Measurements from ENCODE around the gene SLC25A21.

Gene SLC25A21

DNA sequence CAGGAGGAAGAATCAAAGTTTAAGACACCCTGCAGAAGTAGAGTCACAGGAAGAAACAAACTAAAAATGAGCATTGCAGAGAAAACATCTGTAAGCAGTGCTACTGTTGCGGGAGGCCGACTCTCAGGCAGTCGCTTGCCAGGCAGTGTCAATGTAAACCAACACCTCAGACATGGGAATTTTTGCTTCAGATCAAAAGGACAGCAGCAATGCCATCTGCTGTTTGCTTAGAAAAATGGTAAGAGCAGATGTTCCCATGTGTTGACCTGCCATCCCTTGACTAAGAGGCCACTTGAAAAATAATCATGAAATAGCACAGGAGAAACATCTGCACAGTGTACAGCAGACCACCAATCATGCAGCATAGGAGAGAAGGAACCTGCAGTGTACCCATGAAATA is 196.6 kb downstream of the SLC25A21 start:
- TF ChIP-seq FOXP2 (optimal IDR thresholded peaks at IDR 0.05; ENCODE audit: borderline replicate concordance, extremely low read depth, extremely low read length, insufficient read depth) (no peak), POLR2AphosphoS5 (IDR thresholded peaks at IDR 0.05; ENCODE audit: low read depth, low read length) (no peak), TAF1 (IDR thresholded peaks at IDR 0.05; ENCODE audit: borderline replicate concordance, insufficient read depth, low read length) (no peak), SIN3A (IDR thresholded peaks at IDR 0.05; ENCODE audit: borderline replicate concordance, insufficient read depth, low read length) (no peak)
- TF ChIP-seq, protein P1, sequence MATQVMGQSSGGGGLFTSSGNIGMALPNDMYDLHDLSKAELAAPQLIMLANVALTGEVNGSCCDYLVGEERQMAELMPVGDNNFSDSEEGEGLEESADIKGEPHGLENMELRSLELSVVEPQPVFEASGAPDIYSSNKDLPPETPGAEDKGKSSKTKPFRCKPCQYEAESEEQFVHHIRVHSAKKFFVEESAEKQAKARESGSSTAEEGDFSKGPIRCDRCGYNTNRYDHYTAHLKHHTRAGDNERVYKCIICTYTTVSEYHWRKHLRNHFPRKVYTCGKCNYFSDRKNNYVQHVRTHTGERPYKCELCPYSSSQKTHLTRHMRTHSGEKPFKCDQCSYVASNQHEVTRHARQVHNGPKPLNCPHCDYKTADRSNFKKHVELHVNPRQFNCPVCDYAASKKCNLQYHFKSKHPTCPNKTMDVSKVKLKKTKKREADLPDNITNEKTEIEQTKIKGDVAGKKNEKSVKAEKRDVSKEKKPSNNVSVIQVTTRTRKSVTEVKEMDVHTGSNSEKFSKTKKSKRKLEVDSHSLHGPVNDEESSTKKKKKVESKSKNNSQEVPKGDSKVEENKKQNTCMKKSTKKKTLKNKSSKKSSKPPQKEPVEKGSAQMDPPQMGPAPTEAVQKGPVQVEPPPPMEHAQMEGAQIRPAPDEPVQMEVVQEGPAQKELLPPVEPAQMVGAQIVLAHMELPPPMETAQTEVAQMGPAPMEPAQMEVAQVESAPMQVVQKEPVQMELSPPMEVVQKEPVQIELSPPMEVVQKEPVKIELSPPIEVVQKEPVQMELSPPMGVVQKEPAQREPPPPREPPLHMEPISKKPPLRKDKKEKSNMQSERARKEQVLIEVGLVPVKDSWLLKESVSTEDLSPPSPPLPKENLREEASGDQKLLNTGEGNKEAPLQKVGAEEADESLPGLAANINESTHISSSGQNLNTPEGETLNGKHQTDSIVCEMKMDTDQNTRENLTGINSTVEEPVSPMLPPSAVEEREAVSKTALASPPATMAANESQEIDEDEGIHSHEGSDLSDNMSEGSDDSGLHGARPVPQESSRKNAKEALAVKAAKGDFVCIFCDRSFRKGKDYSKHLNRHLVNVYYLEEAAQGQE (IDR thresholded peaks at IDR 0.05; ENCODE audit: insufficient read depth in 1 of 2, low read depth in 2 of 2, low read length in 2 of 2): no peak

DNA sequence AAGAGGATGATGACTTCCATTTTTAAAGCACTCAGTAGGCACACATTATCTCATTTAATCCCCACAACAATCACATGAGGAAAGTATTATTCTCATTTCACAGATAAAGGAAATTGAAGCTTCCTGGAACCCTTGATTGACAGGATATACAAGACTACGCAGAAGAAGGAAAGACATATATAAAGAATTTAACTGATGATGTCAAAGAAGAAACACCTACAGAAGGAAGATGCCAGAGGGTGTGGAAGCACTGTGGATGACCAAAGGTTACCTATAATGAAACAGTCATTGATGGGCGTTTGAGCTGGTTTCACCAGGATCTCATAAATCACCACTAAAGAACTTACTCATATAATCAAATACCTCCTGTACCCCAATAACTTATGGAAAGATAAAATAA is 197.4 kb downstream of the SLC25A21 start:
- TF ChIP-seq POLR2AphosphoS5 (IDR thresholded peaks at IDR 0.05; ENCODE audit: low read depth, low read length) (no peak), TAF1 (IDR thresholded peaks at IDR 0.05; ENCODE audit: borderline replicate concordance, insufficient read depth, low read length) (no peak), FOXP2 (optimal IDR thresholded peaks at IDR 0.05; ENCODE audit: borderline replicate concordance, extremely low read depth, extremely low read length, insufficient read depth) (no peak), SIN3A (IDR thresholded peaks at IDR 0.05; ENCODE audit: borderline replicate concordance, insufficient read depth, low read length) (no peak)
- TF ChIP-seq, protein P1 (IDR thresholded peaks at IDR 0.05; ENCODE audit: insufficient read depth in 1 of 2, low read depth in 2 of 2, low read length in 2 of 2): no peak

DNA sequence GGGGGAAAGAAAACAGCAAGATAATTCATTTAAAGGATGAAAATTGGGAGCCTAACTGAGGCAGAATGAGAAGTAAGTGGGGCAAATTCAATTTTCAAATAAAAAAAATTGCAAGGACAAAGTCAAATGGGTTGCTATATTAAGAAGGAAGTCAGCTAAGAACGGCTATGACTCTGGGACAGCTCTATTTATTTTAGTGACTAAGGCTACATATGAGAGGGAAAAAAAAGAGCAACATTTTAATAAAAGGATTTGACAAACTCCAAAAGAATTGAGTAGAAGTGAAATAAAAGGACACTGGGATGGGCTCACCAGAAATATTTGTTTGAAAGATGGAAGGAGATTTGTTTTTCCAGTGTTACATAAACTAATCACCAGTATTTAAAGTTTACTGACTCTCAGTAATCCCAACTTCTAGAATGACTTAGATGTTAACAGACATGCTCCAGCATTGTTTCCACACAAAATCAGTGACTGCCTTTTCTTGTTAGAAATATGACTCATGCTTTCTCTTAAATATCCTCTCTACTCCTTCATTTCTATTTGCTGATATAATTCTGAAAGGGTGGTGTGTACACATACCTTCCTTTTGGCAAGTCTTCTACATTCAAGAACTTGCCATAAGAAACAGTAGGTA is 198.5 kb downstream of the SLC25A21 start:
- no peak for TF ChIP-seq SIN3A (IDR thresholded peaks at IDR 0.05; ENCODE audit: borderline replicate concordance, insufficient read depth, low read length)
- TF ChIP-seq, protein P1 (IDR thresholded peaks at IDR 0.05; ENCODE audit: insufficient read depth in 1 of 2, low read depth in 2 of 2, low read length in 2 of 2): no peak
- no peak for TF ChIP-seq POLR2AphosphoS5 (IDR thresholded peaks at IDR 0.05; ENCODE audit: low read depth, low read length)
- no peak for TF ChIP-seq TAF1 (IDR thresholded peaks at IDR 0.05; ENCODE audit: borderline replicate concordance, insufficient read depth, low read length)
- no peak for TF ChIP-seq FOXP2 (optimal IDR thresholded peaks at IDR 0.05; ENCODE audit: borderline replicate concordance, extremely low read depth, extremely low read length, insufficient read depth)

DNA sequence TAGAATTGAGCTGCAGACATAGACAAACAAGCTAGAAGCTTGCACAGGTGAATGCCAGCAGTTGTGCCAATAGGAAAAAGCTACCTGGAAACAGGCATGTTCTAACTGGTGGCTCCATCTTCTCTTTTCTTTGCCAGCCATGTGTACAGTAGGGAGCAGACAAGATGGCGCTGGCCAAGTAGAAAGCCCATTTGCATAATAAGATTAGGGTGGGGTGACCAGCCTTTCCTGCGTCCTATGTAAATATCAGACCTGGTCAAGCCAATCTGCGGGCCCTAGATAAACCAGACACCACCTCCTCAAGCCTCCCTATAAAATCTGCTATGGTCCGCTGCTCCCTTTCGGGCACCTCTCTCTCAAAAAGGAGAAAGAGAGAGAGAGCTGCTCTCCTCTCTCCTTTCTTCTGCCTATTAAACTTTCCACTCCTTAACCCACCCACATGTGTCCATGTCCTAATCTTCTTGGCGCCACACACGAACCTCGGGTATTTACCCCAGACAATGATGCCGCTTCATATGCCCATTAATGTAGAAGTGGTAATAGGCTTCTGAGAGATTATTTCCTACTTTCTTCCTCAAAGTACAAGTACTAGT is 201.0 kb downstream of the SLC25A21 start:
- TF ChIP-seq TAF1 (IDR thresholded peaks at IDR 0.05; ENCODE audit: borderline replicate concordance, insufficient read depth, low read length): no peak
- no peak for TF ChIP-seq FOXP2 (optimal IDR thresholded peaks at IDR 0.05; ENCODE audit: borderline replicate concordance, extremely low read depth, extremely low read length, insufficient read depth)
- no peak for TF ChIP-seq POLR2AphosphoS5 (IDR thresholded peaks at IDR 0.05; ENCODE audit: low read depth, low read length)
- TF ChIP-seq, protein P1 (IDR thresholded peaks at IDR 0.05; ENCODE audit: insufficient read depth in 1 of 2, low read depth in 2 of 2, low read length in 2 of 2): no peak
- no peak for TF ChIP-seq SIN3A (IDR thresholded peaks at IDR 0.05; ENCODE audit: borderline replicate concordance, insufficient read depth, low read length)
